Subcutaneous abdominal adipose tissue (tissue), 5 donors: ENCODE data around the gene OR6Y1.
A peak's percentile ranks its signal among the peaks of the same experiment; 100 is the strongest.

ENCODE experiments used
- H3K27ac ChIP-seq: one replicate; pipeline ENCODE4 v1.7.0; 2013; ENCODE audit warnings: low read depth, mild to moderate bottlenecking, inconsistent platforms, low read length, moderate library complexity
- H3K27me3 ChIP-seq, 5 donors: one replicate each; pipeline ENCODE4 v1.7.0; 2013; ENCODE audit warnings: low read length in 5 of 5, inconsistent platforms in 1 of 5; ENCODE audit not compliant: control insufficient read depth in 5 of 5, insufficient read depth in 4 of 5
- H3K36me3 ChIP-seq, 5 donors: one replicate each; pipeline ENCODE4 v1.7.0; 2013; ENCODE audit warnings: low read length in 5 of 5; ENCODE audit not compliant: control insufficient read depth in 5 of 5, insufficient read depth in 5 of 5
- H3K4me1 ChIP-seq, 5 donors: one replicate each; pipeline ENCODE4 v1.7.0; 2013; ENCODE audit warnings: low read length in 5 of 5, mild to moderate bottlenecking in 3 of 5, moderate library complexity in 1 of 5; ENCODE audit not compliant: control insufficient read depth in 5 of 5, insufficient read depth in 5 of 5
- H3K4me3 ChIP-seq, 5 donors: one replicate each; pipeline ENCODE4 v1.7.0; 2013; ENCODE audit warnings: low read length in 5 of 5, low read depth in 1 of 5
- H3K9ac ChIP-seq, 5 donors: one replicate each; pipeline ENCODE4 v1.7.0; 2013; ENCODE audit warnings: low read length in 5 of 5, mild to moderate bottlenecking in 4 of 5, moderate library complexity in 3 of 5
- H3K9me3 ChIP-seq, 5 donors: one replicate each; pipeline ENCODE4 v1.7.0; 2013; ENCODE audit warnings: low read length in 5 of 5; ENCODE audit not compliant: control insufficient read depth in 5 of 5
- donor health status: healthy.
- donor health status: healthy.
- donor health status: healthy.
- donor health status: healthy.
- donor health status: healthy.

OR6Y1 gene

DNA sequence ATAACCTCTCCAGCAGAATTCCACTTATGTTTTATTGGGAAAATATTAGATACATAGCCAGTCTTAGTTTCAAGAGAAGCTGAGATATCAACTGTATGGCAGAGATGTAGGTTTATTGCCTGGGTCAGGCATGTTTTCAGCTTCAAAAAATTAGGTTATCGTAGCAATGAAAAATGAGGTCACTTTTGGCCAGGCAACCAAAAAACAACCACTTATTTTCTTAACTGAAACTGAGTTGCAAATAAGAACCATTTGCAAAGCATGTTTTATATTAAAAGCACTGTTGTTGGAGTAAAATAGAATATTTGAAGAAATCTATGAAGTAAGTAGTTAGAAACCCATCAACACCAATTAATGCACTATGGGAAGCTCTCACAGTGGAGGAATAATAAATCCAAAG, 5.5 kb upstream of the OR6Y1 start:
- no peaks in the 10 kb centered on the region for H3K36me3 ChIP-seq
- no peak overlapping the region for H3K4me3 ChIP-seq
- H3K9ac ChIP-seq = no peak overlapping the region
- H3K4me1 ChIP-seq = peaks cover 0 to 2% (median 0%) of the 10 kb centered on the region in 5 donors
- H3K27me3 ChIP-seq = no peaks in the 10 kb centered on the region
- H3K9me3 ChIP-seq = no peaks in the 10 kb centered on the region
- no peak overlapping the region for H3K27ac ChIP-seq

GRCh38 chr1:158552296-158552695, 1.9 kb downstream of the OR6Y1 start:
- H3K4me1 ChIP-seq = no peaks in the 10 kb centered on the region
- peak overlapping the region; percentile 39 for H3K27ac ChIP-seq
- H3K9ac ChIP-seq = no peak overlapping the region
- no peak overlapping the region for H3K4me3 ChIP-seq
- H3K27me3 ChIP-seq = no peaks in the 10 kb centered on the region
- H3K36me3 ChIP-seq = no peaks in the 10 kb centered on the region
- H3K9me3 ChIP-seq = no peaks in the 10 kb centered on the region

GRCh38 chr1:158547533-158547932, 6.7 kb downstream of the OR6Y1 start:
- Histone ChIP-seq H3K9ac (no peak overlapping the region), H3K36me3 (no peaks in the 10 kb centered on the region), H3K9me3 (no peaks in the 10 kb centered on the region), H3K4me3 (no peak overlapping the region), H3K27me3 (no peaks in the 10 kb centered on the region), H3K4me1 (no peaks in the 10 kb centered on the region), H3K27ac (no peak overlapping the region)

- Histone ChIP-seq H3K27me3 (no peaks in the 10 kb centered on the region), H3K9me3 (no peaks in the 10 kb centered on the region), H3K4me3 (no peak overlapping the region), H3K27ac (no peak overlapping the region), H3K4me1 (no peaks in the 10 kb centered on the region), H3K36me3 (no peaks in the 10 kb centered on the region), H3K9ac (no peak overlapping the region)
Observed at GRCh38 chr1:158537609-158538008, 16.6 kb downstream of the OR6Y1 start.

DNA sequence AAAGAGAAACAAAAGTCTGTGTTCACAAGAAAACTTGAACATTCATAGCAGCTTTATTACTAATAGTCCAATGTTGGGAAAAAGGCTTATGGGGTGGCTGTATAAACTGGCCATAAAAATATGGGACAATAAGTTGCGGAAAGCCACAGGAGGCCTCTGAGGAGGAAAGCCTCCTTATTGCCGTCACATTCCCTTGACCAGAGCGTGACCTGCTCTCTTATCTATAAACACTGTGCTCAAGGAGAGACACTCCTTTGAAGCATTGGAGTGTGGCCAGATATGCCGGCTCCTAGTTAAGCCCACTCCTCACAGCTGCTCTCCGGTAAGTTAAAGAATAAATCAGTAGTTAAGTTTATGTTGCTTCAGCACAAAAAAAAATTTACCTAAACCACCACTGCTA, 19.7 kb downstream of the OR6Y1 start:
- Histone ChIP-seq H3K4me1 (no peaks in the 10 kb centered on the region), H3K9me3 (no peaks in the 10 kb centered on the region), H3K4me3 (no peak overlapping the region), H3K27ac (no peak overlapping the region), H3K9ac (no peak overlapping the region), H3K36me3 (no peaks in the 10 kb centered on the region), H3K27me3 (no peaks in the 10 kb centered on the region)

GRCh38 chr1:158527190-158527815, 26.9 kb downstream of the OR6Y1 start:
- Histone ChIP-seq H3K27ac (no peak overlapping the region), H3K4me1 (no peaks in the 10 kb centered on the region), H3K36me3 (no peaks in the 10 kb centered on the region), H3K9me3 (peaks cover 0 to 6% (median 0%) of the 10 kb centered on the region in 5 donors), H3K4me3 (no peak overlapping the region), H3K27me3 (no peaks in the 10 kb centered on the region), H3K9ac (no peak overlapping the region)

DNA sequence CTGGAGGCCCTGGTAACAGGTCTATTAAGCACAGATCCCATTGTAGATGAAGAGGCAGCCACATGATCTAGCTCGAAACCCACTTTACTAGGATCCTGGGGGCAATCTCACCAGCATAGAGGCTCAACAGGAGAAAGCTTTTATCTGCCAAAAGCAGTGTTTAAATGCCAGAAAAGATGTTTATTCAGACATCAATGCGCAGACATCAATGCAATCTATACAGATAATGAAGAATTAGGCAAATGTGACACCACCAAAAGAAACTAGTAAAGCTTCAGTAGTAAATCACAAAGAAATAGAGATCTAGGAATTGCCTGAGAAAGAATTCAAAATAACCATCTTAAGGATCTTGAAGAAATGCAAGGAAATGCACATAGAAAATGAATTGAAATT, 32.5 kb downstream of the OR6Y1 start:
- Histone ChIP-seq H3K27ac (no peak overlapping the region), H3K4me1 (no peaks in the 10 kb centered on the region), H3K9me3 (peaks cover 0 to 6% (median 4%) of the 10 kb centered on the region in 5 donors), H3K4me3 (no peak overlapping the region), H3K36me3 (no peaks in the 10 kb centered on the region), H3K9ac (no peak overlapping the region), H3K27me3 (peaks cover 0 to 3% (median 0%) of the 10 kb centered on the region in 5 donors)

- Histone ChIP-seq H3K9ac (no peak overlapping the region), H3K27ac (no peak overlapping the region), H3K9me3 (peaks cover 0 to 6% (median 4%) of the 10 kb centered on the region in 5 donors), H3K36me3 (no peaks in the 10 kb centered on the region), H3K4me1 (no peaks in the 10 kb centered on the region), H3K27me3 (peaks cover 0 to 3% (median 0%) of the 10 kb centered on the region in 5 donors), H3K4me3 (no peak overlapping the region)
Observed at GRCh38 chr1:158520955-158521665, 33.1 kb downstream of the OR6Y1 start.

DNA sequence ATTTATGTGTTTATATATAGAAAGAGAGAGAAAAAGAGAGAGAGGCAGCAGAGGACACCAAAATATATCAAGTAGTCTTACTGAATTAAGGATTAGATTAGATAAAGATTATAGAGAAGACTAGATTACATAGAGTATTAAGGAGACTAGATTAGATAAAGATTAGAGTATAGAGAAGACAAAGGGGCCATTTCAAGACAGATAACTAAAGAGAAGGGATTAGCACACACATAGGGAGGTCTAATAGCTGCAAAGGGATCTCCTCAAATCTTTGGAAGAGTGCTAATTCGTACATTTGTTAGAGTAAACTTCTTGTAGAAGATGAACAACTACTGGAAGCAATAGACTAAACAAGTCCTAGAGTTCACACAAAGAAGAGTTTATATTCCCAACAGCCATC, 34.2 kb downstream of the OR6Y1 start:
- H3K9ac ChIP-seq = no peak overlapping the region
- H3K27me3 ChIP-seq = peaks cover 0 to 3% (median 0%) of the 10 kb centered on the region in 5 donors
- H3K4me1 ChIP-seq = no peaks in the 10 kb centered on the region
- no peak overlapping the region for H3K27ac ChIP-seq
- no peaks in the 10 kb centered on the region for H3K36me3 ChIP-seq
- no peak overlapping the region for H3K4me3 ChIP-seq
- peaks cover 0 to 6% (median 4%) of the 10 kb centered on the region in 5 donors for H3K9me3 ChIP-seq

DNA sequence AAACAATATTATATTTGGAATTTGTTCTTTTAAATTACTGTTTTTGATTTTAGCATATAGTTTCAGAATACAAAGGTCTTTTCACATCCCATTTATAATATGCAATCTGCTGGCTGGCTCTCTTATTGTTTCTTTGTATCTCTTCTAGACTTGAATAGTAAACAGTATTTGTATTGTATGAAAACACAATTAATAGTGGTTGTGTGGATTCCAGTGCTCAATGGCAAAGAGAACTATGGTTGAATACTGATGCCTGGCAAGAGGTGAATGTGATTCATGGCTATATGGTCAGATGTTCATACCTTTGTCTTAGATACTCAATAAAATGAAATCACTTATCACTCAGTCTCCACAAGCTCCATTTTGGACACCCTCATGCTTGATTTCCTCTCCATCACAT, 37.2 kb downstream of the OR6Y1 start:
- Histone ChIP-seq H3K27me3 (peaks cover 0 to 3% (median 0%) of the 10 kb centered on the region in 5 donors), H3K36me3 (no peaks in the 10 kb centered on the region), H3K9ac (no peak overlapping the region), H3K4me1 (no peaks in the 10 kb centered on the region), H3K9me3 (peaks cover 0 to 5% (median 4%) of the 10 kb centered on the region in 5 donors), H3K27ac (no peak overlapping the region), H3K4me3 (no peak overlapping the region)
